AG09319 (cell line): ENCODE measurements around the gene NLGN1.

Experiments
- DNase-seq: peaks from one replicate; pipeline ENCODE4 v3.0.0-alpha.2; 2010; ENCODE audit warnings: low read depth; ENCODE audit errors: extremely low read depth
- TF ChIP-seq, protein P1 (sequence below): IDR thresholded peaks from 2 replicates; pipeline ENCODE4 v1.5.1; 2011; ENCODE audit warnings: low read depth, mild to moderate bottlenecking, inconsistent platforms, low read length, moderate library complexity

Gene NLGN1

DNA sequence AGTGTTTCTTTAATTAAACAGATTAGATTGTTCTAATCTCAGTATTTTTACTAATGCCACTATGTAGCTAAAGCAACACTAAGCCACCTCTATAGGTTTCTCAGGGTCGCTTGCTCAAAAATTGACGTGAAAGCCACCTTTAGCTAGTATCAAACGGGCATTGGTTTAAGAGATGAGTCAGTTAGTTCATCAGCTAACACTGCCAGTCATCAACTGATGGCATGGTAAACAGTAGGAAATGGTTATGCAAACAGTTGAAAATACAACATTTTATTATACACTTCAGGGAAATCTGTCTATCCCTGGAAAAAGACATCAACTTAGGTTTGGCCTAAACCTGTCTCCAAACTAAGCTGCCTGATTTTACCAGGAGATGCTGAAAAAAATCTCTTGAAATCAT lies 879.3 kb downstream of the NLGN1 start:
- no peak for DNase-seq
- TF ChIP-seq, protein P1, sequence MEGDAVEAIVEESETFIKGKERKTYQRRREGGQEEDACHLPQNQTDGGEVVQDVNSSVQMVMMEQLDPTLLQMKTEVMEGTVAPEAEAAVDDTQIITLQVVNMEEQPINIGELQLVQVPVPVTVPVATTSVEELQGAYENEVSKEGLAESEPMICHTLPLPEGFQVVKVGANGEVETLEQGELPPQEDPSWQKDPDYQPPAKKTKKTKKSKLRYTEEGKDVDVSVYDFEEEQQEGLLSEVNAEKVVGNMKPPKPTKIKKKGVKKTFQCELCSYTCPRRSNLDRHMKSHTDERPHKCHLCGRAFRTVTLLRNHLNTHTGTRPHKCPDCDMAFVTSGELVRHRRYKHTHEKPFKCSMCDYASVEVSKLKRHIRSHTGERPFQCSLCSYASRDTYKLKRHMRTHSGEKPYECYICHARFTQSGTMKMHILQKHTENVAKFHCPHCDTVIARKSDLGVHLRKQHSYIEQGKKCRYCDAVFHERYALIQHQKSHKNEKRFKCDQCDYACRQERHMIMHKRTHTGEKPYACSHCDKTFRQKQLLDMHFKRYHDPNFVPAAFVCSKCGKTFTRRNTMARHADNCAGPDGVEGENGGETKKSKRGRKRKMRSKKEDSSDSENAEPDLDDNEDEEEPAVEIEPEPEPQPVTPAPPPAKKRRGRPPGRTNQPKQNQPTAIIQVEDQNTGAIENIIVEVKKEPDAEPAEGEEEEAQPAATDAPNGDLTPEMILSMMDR: no peak

DNA sequence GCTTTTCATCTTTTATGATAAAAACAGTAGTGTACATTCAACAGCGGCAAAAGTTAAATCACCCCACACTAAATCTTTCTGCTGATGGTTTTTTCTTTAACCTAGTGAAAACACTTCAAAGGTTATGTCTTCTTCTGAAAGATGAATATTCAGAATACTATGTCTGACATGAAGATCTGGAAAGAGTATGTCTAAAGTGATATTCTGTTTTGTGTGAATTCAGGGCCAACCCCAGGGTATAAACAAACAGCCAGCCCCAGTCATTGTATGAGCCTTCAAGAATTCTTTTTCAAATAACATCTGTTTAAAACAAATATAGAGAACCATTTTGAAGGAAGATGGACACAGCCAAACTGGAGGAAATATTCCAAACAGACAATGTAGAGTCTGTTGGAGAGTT lies 880.5 kb downstream of the NLGN1 start:
- no peak for DNase-seq
- TF ChIP-seq, protein P1: no peak

DNA sequence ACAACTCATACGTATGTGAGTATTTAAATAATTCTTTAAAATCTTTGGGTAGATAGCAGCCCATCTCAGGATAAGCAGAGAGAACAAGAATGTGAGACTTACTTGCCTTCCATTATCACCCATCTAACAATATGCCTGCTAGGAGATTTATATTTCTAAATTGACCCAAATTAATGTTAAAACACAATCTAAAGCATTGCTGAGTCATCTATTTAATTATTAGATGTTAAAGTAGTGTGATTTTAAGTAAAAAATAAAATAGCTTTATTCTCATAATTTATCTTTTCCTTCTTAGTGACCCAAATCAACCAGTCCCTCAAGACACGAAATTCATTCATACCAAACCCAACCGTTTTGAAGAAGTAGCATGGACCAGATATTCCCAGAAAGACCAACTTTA lies 882.6 kb downstream of the NLGN1 start:
- TF ChIP-seq, protein P1: no peak
- DNase-seq: no peak

DNA sequence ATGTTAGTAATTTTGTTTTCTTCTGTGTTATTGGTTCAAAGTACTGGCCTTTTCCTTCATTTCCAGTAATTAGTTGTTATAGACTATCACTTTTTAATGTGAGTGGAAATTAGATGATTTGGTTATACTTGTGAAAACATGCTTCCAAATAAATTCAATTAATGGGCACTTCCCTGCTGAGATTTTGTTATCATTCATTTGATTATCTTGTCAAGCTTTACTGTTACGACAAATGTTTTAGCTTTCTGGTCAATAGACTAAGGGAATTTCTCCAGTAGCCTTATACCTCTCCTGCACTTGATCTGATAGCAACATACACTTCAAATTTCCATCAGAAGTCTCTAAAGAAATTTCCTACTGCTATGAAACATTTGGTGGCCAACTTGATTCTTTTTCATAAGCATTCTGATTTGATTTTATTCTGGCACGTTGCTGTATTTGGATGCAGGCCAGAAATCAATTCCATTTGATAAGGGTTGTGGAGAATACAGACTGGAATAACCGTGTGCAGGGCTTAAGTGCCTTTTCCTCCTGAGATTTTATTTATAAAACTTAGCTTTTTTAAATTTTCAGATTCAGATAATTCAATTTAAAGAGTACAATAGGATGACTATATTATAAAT lies 887.8 kb downstream of the NLGN1 start:
- DNase-seq: no peak
- TF ChIP-seq, protein P1: no peak

DNA sequence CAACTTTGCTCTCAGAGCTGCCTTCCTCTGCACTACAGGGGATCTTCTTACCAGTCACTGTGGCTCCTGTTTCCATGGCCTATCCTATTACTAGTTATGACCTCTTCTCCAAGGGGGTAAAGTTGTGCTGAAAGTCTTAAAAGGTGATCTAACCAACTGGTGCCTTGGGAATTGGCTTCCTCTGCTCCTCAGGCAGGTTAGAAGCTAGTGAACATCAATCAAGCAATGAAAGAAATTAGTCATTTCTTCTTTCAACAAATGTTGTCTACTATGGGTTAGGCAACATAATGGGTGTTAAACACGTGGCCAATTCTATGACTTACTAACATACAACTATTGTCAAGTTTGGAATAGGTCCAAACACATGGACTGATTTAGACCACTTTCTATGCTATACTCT lies 890.2 kb downstream of the NLGN1 start:
- DNase-seq: no peak
- TF ChIP-seq, protein P1: no peak

DNA sequence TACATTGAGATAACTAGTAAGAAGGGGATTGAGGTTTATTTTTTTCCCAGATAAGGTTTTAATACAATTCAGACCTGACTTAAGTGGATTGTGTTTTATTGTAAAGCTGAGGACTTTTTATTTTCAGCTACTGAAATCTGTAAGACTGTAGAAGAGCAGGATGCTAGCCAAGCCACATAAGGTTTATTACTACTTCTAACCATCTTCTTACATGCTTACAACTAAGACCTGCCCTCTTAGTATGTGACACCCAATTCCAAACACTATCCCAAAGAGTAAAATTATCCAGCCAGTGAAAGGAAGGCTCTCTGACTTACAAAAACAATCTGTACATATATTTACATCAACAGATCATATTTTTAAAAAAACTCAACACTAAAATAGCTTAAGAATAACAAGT lies 897.1 kb downstream of the NLGN1 start:
- no peak for DNase-seq
- TF ChIP-seq, protein P1: no peak

DNA sequence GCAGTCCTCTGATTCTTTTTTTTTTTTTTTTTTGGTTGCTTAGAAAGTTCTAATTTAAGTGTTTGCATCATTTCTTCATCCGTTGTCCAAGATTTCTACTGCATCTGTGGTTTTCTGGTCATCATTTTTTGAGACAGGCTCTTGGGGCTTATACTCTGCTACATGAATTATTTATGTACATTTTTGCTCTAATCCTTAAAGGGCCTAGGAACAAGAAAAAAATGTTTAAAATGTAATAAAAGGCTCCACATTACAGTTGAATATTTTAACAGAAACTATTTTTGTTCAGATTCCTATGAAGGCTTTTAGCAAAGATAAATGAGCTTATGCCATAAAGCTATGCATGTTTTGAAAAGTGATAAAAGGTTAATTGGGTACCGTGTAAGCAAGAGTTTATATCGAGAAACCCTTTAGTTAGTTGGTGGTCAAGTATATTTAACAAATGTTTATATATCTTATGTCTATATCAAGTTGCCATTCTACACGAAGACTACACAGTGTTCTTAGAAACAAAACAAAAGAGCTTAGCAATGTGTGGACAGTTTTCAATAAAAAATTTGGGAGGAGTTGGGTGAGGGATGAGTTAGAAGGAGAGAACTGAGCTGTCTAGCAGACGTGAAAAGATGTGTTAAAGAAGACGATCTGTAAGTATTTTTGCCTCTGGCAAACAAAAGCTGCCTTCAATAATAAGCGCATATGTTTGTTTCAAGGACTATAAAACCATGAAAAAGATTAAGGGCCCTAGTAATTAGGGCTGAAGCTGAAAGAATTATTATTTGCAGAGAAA lies 898.0 kb downstream of the NLGN1 start:
- TF ChIP-seq, protein P1: no peak
- no peak for DNase-seq
